GM18502 (cell line): ENCODE data around the gene MFN1.
A peak's percentile ranks its signal among the peaks of the same experiment; 100 is the strongest.

Source experiments
- ATAC-seq: cut with Tn5 transposase; IDR thresholded peaks from one replicate; pipeline ENCODE4 v1.9.1; 2021; ENCODE audit warnings: mild to moderate bottlenecking; ENCODE audit not compliant: unreplicated experiment, poor library complexity

Gene MFN1

DNA sequence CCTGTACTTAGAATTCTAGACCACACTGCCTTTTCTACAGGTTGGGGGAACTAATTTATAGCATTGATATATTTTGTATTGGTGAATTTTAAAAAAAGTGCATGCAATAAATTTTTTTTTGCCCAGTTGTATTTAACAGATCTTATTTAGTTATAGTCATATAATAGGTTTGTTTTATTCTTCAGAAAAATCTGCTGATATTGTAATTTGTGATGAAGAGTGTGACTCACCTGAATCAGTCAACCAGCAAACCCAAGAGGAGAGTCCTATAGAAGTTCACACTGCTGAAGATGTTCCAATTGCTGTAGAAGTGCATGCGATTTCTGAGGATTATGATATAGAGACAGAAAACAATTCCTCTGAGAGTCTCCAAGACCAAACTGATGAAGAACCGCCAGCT, 14.4 kb upstream of the MFN1 start:
- no peak for ATAC-seq

DNA sequence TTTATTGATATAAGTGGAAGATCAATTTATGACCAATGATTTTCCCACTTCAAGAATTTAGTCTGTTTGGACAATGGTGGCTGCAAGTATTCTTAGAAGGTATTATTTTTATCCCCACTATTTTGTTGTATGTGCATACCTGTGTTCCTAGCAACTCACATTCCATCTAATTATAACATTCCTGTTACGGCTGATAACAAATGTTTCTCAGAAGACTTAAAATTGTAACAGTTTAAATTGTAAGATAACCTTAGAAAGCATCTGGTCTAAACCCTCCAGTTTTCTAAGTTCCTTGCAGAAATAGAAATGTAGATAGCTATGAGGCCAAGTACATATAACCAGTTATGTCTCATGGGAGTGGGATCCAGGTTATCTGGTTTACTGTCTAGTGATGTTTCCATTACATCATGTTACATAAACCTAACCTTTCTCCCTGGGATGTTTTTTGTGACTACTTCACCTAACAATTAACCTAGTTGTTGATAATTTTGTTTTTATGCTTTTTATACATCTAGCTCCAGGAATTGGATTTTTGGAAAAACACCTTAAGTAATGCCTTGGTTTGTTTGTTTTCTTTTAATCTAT, 11.1 kb upstream of the MFN1 start:
- ATAC-seq, result no peak

DNA sequence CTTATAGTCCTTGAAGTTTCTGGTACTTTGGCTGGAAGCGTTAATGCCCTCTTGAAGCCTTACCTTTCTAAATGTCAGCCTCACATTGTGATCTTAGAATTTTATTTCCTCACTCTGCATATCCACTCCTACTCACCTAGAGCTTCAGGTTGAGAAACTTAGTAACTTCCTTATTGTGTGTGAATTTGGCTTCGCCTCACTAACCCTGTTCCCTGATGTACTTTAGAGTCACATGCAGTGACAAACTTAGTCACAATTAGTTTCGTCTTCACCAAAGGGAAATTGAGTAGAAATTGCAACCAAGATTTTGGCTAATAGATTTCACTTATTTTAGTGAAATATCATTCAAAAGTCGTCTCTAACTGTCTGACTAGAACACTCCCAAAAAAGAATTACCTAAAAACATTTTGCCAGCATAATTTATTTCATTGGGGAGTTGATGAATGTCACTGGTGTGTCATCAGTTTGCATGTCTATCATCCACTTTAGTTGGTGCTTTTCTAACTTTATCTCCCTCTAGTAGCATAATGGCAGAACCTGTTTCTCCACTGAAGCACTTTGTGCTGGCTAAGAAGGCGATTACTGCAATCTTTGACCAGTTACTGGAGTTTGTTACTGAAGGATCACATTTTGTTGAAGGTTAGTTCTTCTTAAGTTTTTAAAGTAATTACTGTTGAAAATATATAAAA, 960 bp downstream of the MFN1 start:
- ATAC-seq, result peak; percentile 65

DNA sequence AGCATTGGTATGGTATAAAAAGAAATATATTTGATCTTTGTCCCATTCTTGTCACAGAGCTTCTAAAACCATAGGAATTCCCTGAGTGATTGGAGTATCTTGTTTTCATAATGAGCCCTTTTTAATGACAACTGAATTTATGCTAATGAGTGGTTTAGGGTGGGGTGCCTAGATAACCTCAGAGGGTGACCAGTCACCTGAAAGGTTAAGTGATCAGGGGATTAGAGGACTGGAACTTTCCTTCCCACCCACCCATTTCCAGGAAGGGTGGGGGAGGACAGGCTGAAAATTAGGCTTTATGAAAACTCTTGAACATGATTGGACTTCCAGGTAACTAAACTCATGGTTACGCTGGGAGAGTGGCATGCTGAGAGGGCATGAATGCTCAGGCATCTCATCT, 8.5 kb downstream of the MFN1 start:
- ATAC-seq, result no peak

DNA sequence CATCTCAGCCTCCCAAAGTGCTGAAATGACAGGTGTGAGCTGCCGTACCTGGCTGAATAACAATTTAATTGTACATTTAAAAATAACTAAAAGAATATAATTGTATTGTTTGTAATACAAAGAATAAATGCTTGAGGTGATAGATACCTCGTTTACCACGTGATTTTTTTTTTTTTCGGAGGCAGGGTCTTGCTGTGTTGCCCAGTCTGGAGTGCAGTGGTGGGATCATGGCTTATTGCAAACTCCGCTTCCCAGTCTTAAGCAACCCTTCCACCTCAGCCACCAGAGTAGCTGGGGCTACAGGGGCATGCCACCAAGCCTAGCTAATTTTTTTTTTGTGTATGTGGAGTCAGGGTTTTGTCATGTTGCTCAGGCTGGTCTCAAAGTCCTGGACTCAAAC, 15.8 kb downstream of the MFN1 start:
- no peak for ATAC-seq

DNA sequence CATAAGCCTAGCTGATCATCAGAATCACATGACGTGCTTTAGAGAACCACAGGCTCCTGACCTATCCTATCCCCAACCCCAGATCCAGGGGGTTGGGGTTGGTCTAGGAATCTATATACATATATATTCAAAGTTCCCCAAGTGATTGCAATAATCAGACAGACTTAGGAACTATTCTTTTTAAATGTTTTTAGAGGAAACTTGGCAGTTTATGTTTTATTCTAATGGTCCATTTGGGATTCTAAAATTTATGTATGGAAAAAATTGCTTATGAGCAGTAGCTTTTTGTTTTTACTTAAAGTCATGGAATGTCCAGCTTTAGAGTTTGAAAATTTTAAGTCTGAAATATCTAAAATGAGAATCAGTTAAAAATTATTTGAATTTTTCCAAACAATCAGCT, 22.1 kb downstream of the MFN1 start:
- no peak for ATAC-seq

DNA sequence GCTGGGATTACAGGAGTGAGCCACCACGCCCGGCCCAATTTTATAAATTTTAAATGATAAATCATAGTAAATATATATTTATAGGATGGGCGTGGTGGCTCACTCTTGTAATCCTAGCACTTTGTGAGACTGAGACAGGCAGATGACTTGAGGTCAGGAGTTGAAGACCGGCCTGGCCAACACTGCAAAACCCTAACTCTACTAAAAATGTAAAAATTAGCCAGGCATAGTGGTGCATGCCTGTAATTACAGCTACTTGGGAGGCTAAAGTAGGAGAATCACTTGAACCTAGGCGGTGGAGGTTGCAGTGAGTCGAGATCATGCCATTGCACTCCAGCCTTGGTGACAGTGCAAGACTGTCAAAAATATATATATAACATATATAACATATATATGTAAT, 26.4 kb downstream of the MFN1 start:
- ATAC-seq, result no peak

DNA sequence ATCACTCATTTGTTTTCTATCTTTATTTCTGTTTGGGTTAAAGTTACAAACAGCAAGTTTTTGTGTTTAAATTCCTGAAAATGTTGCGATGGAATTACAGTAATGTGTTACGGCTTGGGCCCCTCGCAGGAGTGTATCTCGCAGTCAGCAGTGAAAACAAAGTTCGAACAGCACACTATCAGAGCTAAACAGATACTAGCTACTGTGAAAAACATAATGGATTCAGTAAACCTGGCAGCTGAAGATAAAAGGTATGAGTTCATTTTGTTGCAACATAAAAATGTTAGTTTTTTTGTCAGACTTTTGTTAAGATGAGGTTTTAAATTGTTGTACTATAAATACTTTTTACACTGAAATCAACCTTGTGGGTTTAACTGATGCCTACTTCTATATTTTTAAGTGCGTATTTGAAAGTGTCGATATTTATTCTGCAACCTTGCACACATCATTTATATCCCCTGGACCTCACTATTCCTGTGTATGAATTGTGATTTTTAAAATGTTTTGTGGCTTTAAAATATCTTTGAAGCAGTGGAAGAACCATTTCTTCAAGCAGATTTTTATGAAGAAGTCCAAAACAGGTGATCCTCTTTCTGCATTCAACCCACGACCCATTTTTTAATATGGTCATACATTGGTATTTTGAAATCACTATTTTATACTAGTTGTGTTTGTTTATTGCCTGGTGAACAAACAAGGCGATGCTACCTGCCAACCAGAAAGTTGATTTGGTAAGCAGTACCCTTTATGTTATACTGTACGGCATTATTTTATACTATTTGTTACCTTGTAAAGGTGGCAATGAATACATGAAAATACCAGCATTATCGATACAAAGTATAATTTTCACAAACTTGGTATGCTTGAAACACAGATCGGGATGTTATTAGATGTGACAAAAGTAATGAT, 27.8 kb downstream of the MFN1 start:
- no peak for ATAC-seq

DNA sequence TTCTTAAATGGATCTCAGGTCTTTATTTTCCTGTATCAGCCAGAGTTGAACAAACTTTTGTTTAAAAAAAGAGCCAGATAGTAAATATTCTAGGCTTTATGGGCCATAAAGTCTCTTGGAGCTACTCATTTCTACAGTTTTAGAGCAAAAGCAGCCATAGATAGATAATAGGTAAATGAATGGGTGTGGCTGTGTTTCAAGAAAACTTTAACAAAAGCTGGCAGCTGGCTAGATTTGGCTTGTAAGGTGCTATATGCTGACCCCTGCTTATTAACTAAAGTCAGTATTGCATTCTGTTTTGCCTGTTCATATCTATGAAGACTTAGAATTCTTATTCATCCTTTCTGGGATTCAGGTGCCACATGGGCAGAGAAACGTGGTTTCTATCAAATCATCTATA, 29.0 kb downstream of the MFN1 start:
- no peak for ATAC-seq

DNA sequence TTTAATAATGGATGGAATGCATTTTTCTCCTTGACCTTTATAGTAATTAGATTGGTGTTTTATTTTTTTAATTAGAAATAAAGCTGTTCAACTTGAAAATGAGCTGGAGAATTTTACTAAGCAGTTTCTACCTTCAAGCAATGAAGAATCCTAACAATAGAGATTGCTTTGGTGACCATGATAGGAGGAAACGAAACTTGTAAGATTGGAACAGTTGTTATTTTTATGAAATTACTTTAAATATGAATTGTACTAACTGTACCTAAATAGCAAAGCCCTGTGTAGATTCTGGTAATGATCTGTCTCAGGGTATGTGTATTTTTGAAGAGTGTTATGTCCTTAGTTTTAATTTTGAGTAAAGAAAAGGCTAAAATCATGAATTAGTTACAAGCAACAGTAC, 44.4 kb downstream of the MFN1 start:
- ATAC-seq, result peak; percentile 58

DNA sequence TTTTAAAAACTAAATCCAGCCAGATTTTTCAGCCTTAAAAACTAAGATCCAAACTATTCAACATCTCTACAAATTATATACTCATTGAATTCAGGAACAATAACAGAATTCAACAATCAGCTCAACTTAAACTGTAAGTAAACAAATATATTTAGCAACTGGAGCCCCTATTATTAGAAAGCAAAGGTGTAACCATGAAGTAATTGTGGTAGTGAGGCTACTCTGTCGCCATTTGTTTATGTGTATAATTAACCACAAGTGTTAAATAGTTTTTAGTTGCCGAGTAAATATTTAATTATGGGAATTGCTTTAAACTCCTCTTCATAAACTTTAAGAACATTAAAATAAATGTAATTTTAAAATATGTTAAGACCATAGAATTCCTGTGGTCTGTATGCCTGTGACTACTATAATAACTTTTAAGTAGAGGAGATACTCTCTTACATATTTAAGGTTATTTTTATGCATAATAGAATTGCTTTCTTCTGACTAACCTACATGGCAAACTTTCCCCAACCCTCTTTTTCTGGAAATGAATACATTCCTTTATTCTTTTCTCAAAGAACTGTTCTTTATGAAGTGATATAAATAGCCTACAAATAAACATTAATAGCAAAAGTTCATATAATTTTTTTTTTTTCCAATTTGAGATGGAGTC, 51.2 kb downstream of the MFN1 start:
- no peak for ATAC-seq

DNA sequence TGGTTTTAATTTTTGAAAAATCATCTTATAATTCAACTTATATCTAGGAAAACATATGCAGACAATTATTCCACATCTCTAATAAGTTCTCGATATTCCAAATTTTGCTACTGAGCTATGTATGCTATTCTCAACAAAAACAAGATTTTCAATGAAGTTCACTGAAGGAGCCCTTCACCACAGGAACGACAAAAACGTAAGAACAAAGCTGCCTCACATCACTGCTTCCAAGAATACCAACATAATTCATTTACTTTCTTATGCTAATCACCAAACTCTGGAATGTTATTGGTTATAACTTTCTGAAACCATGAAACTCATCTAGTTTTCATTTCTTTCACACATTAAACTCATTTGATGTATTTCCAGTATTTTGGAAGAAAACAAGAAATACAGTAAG, 54.1 kb downstream of the MFN1 start:
- no peak for ATAC-seq

DNA sequence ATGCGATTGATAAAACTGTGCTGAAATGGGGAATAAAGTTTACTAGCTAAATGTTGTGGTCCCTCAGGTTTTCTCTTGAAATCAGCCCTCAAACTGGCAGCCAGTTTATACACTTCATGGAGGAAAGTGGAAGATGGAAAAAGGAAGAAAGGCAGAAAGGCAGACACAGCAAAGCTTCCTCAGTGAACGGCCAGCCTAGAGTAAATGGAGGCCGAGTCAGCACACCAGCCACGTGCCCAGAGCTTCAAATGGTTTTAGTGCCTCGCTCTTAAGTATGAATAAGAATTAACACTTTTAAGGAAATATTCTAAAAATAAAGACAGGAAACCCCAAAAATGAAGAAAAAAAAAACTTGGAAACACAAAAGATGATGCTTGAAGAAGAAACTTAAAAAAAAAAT, 55.5 kb downstream of the MFN1 start:
- no peak for ATAC-seq

DNA sequence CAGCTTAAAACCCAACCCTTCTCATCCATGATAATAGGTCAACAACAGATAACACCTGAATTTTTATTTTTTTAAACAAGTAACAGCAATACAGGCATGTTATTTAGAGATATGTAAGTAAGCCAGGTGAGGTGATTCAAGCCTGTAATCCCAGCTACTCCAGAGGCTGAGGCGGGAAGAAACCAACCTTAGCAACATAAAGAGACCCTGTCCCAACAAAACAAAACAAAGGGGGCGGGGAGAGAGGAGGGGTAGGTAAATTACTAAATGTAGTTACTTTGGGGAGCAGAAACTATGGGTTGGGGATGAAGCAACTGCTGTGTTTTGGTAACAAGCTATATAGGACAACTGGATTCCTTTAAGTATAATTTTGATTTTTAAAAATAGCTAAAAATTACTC, 56.8 kb downstream of the MFN1 start:
- no peak for ATAC-seq

DNA sequence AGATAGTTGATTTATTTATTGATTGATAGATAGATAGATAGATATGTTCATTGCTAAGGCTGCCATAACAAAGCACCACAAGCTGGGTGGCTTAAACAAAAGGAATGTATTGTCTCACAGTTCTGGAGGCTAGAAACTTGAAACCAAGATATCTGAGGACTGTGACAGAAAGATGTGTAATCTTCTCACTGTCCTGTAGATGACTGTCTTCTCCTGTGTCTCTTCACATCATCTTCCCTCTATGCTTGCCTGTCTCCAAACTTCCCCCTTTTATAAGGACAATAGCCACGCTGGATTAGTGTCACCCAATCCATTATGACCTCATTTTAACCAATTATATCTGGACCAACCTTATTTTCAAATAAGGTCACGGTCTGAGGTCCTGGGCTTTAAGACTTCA, 62.8 kb downstream of the MFN1 start:
- ATAC-seq, result peak; percentile 50

DNA sequence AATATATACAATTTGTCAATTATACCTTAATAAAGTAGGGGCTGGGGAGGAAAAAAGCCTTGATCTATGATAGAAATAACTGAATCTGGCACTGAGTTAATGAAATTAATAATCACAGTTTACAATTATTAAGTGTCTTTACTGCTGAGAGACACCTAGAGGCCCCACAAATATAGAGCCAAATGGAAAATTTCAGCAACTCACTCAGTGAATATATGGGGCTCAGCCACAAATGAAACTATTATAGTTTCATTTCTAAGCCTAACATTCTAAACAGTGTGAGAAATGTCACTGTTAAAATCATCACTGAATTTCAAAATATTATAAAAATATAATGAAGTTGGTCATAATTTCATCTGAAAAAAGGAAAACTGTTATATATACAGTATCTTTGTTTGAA, 63.5 kb downstream of the MFN1 start:
- no peak for ATAC-seq

DNA sequence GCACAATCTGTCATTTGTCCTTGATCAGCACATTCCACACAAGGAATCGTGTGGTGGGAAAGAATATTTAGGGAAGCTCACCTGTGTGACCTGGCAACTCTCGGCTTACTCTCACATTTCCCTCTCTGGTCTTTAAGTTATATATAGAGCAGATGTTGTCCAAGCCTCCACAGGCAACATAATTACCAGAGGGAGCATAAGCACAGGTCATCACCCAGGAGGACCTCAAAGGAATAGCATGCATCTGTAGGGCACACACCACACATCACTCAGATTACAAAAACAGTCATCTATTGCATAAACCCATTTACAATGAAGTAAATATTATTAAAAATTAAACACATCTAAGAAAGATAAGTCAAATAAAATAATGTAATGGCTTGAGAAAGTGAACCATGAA, 67.3 kb downstream of the MFN1 start:
- ATAC-seq, result no peak

DNA sequence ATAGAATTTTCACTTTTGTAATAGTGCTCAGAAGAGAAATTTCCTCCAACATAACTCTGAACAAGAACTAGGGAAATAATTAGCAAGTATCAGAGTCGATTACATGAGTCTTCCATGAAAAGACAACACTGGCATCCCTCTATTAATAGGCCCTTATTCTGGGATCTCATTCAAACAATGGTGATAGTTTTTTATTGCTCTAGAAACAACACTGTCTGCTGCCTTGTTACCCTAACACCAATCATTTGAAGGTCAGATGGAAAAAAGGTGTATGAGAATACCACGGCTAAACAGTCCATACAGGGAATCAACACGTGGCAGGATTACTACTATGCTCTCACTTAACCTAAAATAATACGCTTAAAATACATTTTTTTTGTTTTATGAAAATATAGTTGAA, 67.9 kb downstream of the MFN1 start:
- no peak for ATAC-seq

DNA sequence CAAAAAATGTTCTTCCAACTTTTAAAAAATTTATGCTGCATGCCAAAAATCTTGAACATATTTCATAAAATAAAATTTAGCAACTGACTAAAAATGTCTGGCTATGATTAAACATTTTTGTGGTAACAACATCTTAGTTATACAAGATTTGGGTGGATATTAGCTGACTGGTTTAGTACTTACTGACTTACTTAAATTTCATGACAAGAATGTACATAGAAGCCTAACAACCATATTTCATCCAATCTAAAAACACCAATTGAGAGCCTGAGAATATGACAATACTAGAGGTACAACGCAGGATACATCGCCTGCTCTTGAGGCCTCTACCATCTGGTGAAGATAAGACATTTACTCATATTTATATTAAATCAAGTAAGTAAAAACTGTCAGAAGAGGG, 69.2 kb downstream of the MFN1 start:
- no peak for ATAC-seq

DNA sequence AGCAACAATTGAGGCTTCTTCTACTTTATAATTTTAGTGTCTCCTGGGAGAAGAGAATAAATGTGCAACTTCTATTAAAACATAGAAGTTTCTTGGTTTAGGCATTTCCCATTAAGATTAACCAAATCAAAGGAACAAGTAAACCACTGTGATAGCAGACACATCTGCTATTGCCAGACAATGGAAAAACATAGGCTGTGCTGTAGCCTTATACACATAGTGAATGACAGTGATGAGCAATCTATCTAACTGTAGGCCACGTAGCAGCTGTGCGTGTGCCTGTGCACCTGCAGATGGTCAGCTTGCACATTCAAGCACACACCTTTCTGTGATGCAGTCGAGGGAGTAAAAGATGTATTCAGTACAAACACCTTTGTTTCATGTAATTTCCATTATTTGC, 71.1 kb downstream of the MFN1 start:
- ATAC-seq, result no peak

DNA sequence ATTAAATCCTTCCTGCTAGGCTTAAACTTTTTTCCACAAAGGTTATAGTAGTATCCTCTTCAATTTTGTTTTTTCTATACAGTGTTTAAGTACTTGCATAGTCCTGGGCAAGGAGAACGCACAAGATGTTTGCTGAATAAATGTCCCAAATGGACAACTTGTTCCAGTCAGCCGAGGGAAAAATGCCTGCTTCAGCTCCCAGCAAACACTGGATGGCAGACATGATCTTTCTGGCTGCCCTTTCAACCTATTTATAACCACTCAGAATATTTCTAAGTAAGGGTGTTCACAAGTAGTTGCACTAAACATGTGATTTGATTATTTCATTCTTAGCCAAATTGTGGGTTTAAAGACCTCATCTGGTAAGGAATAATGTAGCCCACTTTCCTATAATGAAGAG, 74.0 kb downstream of the MFN1 start:
- ATAC-seq, result no peak
